A673 (cell line): ENCODE data around the gene BTBD6. TPM values are rescaled to one million over a fixed set of nuclear protein-coding genes. Genes with fewer than 3 reads are reported as not detected.

Source experiments
- BruUV-seq: library from RNA; stranded (reverse); fragments of 400-500 nt; replicated peaks from 2 replicates; lab custom pipeline; 2021; lab: Mats Ljungman, UMichigan
- CTCF ChIA-PET: fragments of 300-600 bp; sonication (Branson Sonifier 250); formaldehyde crosslinking; loops from one replicate; lab custom pipeline; 2022; ENCODE audit warnings: antibody characterized with exemption; lab: Charles Lee
- POLR2A ChIA-PET: fragments of 300-600 bp; sonication (Branson Sonifier 250); formaldehyde crosslinking; loops from one replicate; lab custom pipeline; 2022; ENCODE audit warnings: antibody characterized with exemption; ENCODE audit not compliant: low non-redundant PET; lab: Charles Lee
- DNase-seq: peaks from one replicate; pipeline ENCODE4 v3.0.0-alpha.2; 2015; ENCODE audit warnings: low spot score
- H3K27ac ChIP-seq: fragments of 200-600 bp; sonication (generic); 2 replicates; pipeline ENCODE4 v1.5.1; 2016; ENCODE audit warnings: mixed run types, low read depth, mild to moderate bottlenecking, mixed read lengths, antibody characterized with exemption, low read length; ENCODE audit not compliant: poor library complexity, severe bottlenecking
- H3K27me3 ChIP-seq: fragments of 200-600 bp; sonication (generic); replicated peaks from 2 replicates; pipeline ENCODE4 v1.6.1; 2017; ENCODE audit warnings: mixed run types, low read depth, mild to moderate bottlenecking, mixed read lengths, antibody characterized with exemption, low read length; ENCODE audit not compliant: insufficient read depth, poor library complexity
- H3K36me3 ChIP-seq: fragments of 200-600 bp; sonication (generic); 2 replicates; pipeline ENCODE4 v1.6.1; 2016; ENCODE audit warnings: mixed run types, mild to moderate bottlenecking, mixed read lengths, antibody characterized with exemption, low read length; ENCODE audit not compliant: insufficient read depth, poor library complexity, severe bottlenecking
- H3K4me1 ChIP-seq: fragments of 200-600 bp; sonication (generic); 2 replicates; pipeline ENCODE4 v1.6.1; 2017; ENCODE audit warnings: mixed run types, mild to moderate bottlenecking, mixed read lengths, antibody characterized with exemption, low read length; ENCODE audit not compliant: insufficient read depth, poor library complexity, severe bottlenecking
- H3K4me3 ChIP-seq: fragments of 200-600 bp; sonication (generic); 2 replicates; pipeline ENCODE4 v1.5.1; 2016; ENCODE audit warnings: low read depth, mixed run types, mild to moderate bottlenecking, mixed read lengths, low read length; ENCODE audit not compliant: poor library complexity, severe bottlenecking
- H3K9me3 ChIP-seq: fragments of 200-600 bp; sonication (generic); 2 replicates; pipeline ENCODE4 v1.6.1; 2016; ENCODE audit warnings: mixed run types, low read depth, mild to moderate bottlenecking, mixed read lengths, antibody characterized with exemption, low read length; ENCODE audit not compliant: poor library complexity, severe bottlenecking
- CTCF ChIP-seq: fragments of 300-800, 200-600 bp; sonication (generic); conservative IDR thresholded peaks from 2 replicates; pipeline ENCODE4 v1.5.1; 2017; ENCODE audit warnings: low read depth, mild to moderate bottlenecking, antibody characterized with exemption, low read length, moderate library complexity, mixed read lengths
- EZH2 ChIP-seq: fragments of 200-600 bp; sonication (generic); IDR thresholded peaks from 2 replicates; pipeline ENCODE4 v1.6.1; 2017; ENCODE audit warnings: borderline replicate concordance, low read depth, mild to moderate bottlenecking, mixed read lengths, antibody characterized with exemption, low read length; ENCODE audit not compliant: poor library complexity, severe bottlenecking
- intact Hi-C: fragments of 100-400 bp; cut with micrococcal nuclease; formaldehyde crosslinking; loops from one replicate; pipeline ENCODE4 v1.10.0; 2022; ENCODE audit not compliant: unreplicated experiment
- total RNA-seq: library from RNA; stranded (reverse); gene quantifications from 2 replicates; pipeline ENCODE4 v1.2.3, GENCODE V29; 2021

Gene BTBD6
- total RNA-seq, 1 experiment from 2014 or later, result 39.9 TPM

- CTCF ChIA-PET, result no interaction called here
- no TSS peak for BruUV-seq
- Histone ChIP-seq H3K27ac (no peak overlapping the region), H3K27me3 (no peaks in the 10 kb centered on the region), H3K4me3 (no peak overlapping the region), H3K4me1 (no peaks in the 10 kb centered on the region), H3K36me3 (peaks cover 3% of the 10 kb centered on the region), H3K9me3 (no peaks in the 10 kb centered on the region)
- TF ChIP-seq CTCF (no peak), EZH2 (no peak)
- intact Hi-C loops, result no loop called here
- POLR2A ChIA-PET, result no interaction called here
- DNase-seq, result no peak
Observed at GRCh38 chr14:105256292-105256960, 8.1 kb downstream of the BTBD6 start.

GRCh38 chr14:105257464-105257863, 9.1 kb downstream of the BTBD6 start:
- POLR2A ChIA-PET, result no interaction called here
- BruUV-seq, result no TSS peak
- no peaks in the 10 kb centered on the region for H3K36me3 ChIP-seq
- H3K9me3 ChIP-seq, result no peaks in the 10 kb centered on the region
- H3K27me3 ChIP-seq, result no peaks in the 10 kb centered on the region
- no peak for TF ChIP-seq EZH2
- TF ChIP-seq CTCF, result no peak
- CTCF ChIA-PET, result no interaction called here
- H3K4me3 ChIP-seq, result no peak overlapping the region
- no peaks in the 10 kb centered on the region for H3K4me1 ChIP-seq
- no peak for DNase-seq
- H3K27ac ChIP-seq, result no peak overlapping the region
- intact Hi-C loops, result no loop called here

DNA sequence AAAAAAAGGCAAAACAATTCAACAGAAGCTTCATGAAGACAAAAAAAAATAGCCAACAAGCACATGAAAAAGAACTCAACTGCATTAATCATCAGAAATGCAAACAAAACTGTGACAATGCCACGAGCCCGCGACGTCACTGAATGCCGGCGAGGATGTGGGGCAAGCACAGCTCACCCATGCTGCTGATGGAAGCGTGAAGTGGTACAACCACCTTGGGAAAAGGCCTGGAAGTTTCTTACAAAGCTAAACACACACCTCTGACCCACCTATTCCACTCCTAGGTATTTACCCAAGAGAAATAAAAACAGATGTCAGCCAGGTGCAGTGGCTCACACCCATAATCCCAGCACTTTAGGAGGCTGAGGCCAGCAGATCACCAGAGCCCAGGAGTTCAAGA, 10.5 kb downstream of the BTBD6 start:
- Histone ChIP-seq H3K9me3 (no peaks in the 10 kb centered on the region), H3K27me3 (no peaks in the 10 kb centered on the region), H3K4me1 (no peaks in the 10 kb centered on the region), H3K36me3 (no peaks in the 10 kb centered on the region), H3K4me3 (no peak overlapping the region), H3K27ac (no peak overlapping the region)
- DNase-seq, result no peak
- intact Hi-C loops, result no loop called here
- CTCF ChIA-PET, result no interaction called here
- POLR2A ChIA-PET, result no interaction called here
- BruUV-seq, result no TSS peak
- TF ChIP-seq CTCF, result no peak
- TF ChIP-seq EZH2, result no peak
